ENCODE measurements around the gene PSME3. TPM values are rescaled to one million over a fixed set of nuclear protein-coding genes. Genes with fewer than 3 reads are reported as not detected.

The PSME3 gene, protein sequence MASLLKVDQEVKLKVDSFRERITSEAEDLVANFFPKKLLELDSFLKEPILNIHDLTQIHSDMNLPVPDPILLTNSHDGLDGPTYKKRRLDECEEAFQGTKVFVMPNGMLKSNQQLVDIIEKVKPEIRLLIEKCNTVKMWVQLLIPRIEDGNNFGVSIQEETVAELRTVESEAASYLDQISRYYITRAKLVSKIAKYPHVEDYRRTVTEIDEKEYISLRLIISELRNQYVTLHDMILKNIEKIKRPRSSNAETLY
- 164 and 182 TPM in 2 replicates for total RNA-seq

DNA sequence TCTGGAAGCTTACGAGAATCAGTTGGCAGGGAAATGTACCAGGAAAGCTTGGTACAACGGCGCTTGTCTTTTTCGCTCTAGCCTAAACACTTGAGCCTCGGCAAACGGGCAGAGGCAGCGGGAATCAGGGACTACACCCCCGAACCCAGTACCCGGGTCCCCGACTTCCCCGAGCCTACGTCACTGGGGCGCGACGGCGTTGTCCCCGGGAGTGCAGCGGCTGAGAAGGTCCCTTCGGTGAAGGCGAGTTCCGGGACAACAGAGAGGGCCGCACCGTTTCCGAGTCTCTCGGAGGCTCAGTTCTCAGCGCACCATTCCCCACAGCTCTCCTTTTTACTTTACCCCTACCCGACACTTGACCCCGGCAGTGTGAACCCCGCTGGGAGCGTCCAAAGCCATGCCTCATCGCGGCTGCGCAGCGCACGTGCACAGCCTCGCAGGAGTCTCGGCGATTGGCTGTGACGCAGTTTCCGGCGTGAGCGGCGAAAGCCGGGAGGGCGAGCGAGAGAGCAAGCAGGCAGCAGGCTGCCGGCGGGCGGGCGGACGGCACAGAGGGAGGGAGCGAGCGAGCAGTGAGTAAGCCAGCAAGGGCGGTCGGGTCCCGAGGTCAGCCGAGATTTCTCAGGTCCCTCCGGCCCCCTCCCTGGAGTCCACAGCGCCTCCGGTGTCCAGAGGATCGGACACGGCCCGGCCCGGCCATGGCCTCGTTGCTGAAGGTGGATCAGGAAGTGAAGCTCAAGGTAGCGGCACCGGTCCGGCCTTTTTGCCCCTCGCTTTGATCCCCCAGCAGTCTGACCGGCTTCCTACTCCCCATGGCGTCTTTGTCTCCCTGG, at the start of gene PSME3:
Gene PSME3 (plus strand): TSS at position 464 of the 833 bp plus-strand sequence. CDS start 235 bp downstream, at position 699.
- peak; percentile 43 for DNase-seq (ENCODE audit: low read depth)
- Histone ChIP-seq H3K27me3 (ENCODE audit: control insufficient read depth, insufficient read depth, low read length) (no peaks in the 10 kb centered on the region), H3K36me3 (ENCODE audit: control insufficient read depth, insufficient read depth, low read length) (peaks cover 3% of the 10 kb centered on the region), H3K4me3 (ENCODE audit: low read depth, low read length) (peak within 1 kb of the TSS; percentile 93)
- TF ChIP-seq, protein P1, sequence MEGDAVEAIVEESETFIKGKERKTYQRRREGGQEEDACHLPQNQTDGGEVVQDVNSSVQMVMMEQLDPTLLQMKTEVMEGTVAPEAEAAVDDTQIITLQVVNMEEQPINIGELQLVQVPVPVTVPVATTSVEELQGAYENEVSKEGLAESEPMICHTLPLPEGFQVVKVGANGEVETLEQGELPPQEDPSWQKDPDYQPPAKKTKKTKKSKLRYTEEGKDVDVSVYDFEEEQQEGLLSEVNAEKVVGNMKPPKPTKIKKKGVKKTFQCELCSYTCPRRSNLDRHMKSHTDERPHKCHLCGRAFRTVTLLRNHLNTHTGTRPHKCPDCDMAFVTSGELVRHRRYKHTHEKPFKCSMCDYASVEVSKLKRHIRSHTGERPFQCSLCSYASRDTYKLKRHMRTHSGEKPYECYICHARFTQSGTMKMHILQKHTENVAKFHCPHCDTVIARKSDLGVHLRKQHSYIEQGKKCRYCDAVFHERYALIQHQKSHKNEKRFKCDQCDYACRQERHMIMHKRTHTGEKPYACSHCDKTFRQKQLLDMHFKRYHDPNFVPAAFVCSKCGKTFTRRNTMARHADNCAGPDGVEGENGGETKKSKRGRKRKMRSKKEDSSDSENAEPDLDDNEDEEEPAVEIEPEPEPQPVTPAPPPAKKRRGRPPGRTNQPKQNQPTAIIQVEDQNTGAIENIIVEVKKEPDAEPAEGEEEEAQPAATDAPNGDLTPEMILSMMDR (IDR thresholded peaks at IDR 0.05; ENCODE audit: insufficient read depth, low read length, poor library complexity, severe bottlenecking): no peak

DNA sequence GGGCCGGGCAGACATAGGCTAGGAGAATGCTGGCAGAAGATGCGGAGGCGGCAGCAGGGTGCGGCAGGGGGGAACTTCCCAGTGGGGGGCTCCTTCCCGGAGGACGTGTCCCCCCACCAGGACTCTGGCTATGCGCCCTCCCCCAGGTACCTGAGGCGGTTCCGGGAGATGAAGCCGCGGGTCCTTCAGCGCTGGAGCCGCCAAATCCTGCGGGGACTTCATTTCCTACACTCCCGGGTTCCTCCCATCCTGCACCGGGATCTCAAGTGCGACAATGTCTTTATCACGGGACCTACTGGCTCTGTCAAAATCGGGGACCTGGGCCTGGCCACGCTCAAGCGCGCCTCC, 49.4 kb upstream of the PSME3 start:
- Histone ChIP-seq H3K36me3 (ENCODE audit: control insufficient read depth, insufficient read depth, low read length) (no peaks in the 10 kb centered on the region), H3K4me3 (ENCODE audit: low read depth, low read length) (no peak overlapping the region), H3K27me3 (ENCODE audit: control insufficient read depth, insufficient read depth, low read length) (peaks cover 2% of the 10 kb centered on the region)
- no peak for DNase-seq (ENCODE audit: low read depth)
- TF ChIP-seq, protein P1 (IDR thresholded peaks at IDR 0.05; ENCODE audit: insufficient read depth, low read length, poor library complexity, severe bottlenecking): no peak

DNA sequence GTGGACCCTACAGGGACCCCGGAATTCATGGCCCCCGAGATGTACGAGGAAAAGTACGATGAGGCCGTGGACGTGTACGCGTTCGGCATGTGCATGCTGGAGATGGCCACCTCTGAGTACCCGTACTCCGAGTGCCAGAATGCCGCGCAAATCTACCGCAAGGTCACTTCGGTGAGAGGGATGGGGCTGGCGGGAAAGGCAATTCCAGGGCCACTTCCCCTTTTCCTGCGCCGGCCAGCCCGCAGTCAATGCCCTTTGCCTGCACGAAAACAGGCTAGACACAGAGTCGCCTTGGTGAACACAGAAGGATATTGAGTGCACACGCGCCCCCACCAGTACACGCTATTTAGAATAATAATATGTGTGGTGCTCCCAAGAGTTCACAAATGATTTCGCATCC, 48.8 kb upstream of the PSME3 start:
- Histone ChIP-seq H3K27me3 (ENCODE audit: control insufficient read depth, insufficient read depth, low read length) (peaks cover 2% of the 10 kb centered on the region), H3K36me3 (ENCODE audit: control insufficient read depth, insufficient read depth, low read length) (no peaks in the 10 kb centered on the region), H3K4me3 (ENCODE audit: low read depth, low read length) (no peak overlapping the region)
- TF ChIP-seq, protein P1 (IDR thresholded peaks at IDR 0.05; ENCODE audit: insufficient read depth, low read length, poor library complexity, severe bottlenecking): no peak
- no peak for DNase-seq (ENCODE audit: low read depth)

DNA sequence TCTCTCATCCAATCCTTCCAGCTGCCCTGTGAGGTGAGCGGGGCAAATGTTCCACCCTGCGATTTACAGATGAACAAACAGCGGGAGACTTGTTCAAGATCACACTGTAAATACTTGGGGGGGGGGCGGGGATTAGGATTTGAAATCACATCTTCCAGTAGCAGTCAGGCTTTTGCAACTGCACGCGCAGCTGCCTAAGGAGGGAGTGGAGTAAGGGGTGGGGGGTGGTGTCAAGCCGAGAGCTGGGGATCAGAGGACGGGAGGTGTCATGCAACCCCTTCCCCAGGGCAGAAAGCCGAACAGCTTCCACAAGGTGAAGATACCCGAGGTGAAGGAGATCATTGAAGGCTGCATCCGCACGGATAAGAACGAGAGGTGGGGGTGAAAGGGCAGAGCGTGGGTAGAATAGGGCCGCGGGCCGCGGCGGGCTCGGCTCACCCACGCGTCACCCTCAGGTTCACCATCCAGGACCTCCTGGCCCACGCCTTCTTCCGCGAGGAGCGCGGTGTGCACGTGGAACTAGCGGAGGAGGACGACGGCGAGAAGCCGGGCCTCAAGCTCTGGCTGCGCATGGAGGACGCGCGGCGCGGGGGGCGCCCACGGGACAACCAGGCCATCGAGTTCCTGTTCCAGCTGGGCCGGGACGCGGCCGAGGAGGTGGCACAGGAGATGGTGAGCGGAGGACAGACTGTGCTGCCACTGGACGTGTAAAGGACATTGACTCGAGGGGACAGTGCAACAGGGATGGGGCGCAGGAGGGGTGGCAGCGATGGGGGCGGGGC, 48.2 kb upstream of the PSME3 start:
- Histone ChIP-seq H3K4me3 (ENCODE audit: low read depth, low read length) (no peak overlapping the region), H3K27me3 (ENCODE audit: control insufficient read depth, insufficient read depth, low read length) (peaks cover 2% of the 10 kb centered on the region), H3K36me3 (ENCODE audit: control insufficient read depth, insufficient read depth, low read length) (no peaks in the 10 kb centered on the region)
- no peak for DNase-seq (ENCODE audit: low read depth)
- TF ChIP-seq, protein P1 (IDR thresholded peaks at IDR 0.05; ENCODE audit: insufficient read depth, low read length, poor library complexity, severe bottlenecking): no peak

DNA sequence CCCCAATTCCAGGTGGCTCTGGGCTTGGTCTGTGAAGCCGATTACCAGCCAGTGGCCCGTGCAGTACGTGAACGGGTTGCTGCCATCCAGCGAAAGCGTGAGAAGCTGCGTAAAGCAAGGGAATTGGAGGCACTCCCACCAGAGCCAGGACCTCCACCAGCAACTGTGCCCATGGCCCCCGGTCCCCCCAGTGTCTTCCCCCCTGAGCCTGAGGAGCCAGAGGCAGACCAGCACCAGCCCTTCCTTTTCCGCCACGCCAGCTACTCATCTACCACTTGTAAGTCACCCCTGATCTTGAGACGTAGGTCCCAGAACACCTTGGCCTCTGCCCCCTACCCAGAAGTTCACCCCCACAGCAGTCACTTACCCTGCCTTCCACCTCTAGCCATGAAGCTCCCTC, 45.9 kb upstream of the PSME3 start:
- H3K4me3 ChIP-seq (ENCODE audit: low read depth, low read length): no peak overlapping the region
- no peak for DNase-seq (ENCODE audit: low read depth)
- peaks cover 2% of the 10 kb centered on the region for H3K27me3 ChIP-seq (ENCODE audit: control insufficient read depth, insufficient read depth, low read length)
- TF ChIP-seq, protein P1 (IDR thresholded peaks at IDR 0.05; ENCODE audit: insufficient read depth, low read length, poor library complexity, severe bottlenecking): no peak
- no peaks in the 10 kb centered on the region for H3K36me3 ChIP-seq (ENCODE audit: control insufficient read depth, insufficient read depth, low read length)
